ENCODE results near the gene CCNC. TPM values are rescaled to one million over a fixed set of nuclear protein-coding genes. Genes with fewer than 3 reads are reported as not detected.

CCNC gene
- polyA plus RNA-seq, 2 of the 4 experiments (the other 2 are of a cell fraction): 43.6 to 60.3 TPM

DNA sequence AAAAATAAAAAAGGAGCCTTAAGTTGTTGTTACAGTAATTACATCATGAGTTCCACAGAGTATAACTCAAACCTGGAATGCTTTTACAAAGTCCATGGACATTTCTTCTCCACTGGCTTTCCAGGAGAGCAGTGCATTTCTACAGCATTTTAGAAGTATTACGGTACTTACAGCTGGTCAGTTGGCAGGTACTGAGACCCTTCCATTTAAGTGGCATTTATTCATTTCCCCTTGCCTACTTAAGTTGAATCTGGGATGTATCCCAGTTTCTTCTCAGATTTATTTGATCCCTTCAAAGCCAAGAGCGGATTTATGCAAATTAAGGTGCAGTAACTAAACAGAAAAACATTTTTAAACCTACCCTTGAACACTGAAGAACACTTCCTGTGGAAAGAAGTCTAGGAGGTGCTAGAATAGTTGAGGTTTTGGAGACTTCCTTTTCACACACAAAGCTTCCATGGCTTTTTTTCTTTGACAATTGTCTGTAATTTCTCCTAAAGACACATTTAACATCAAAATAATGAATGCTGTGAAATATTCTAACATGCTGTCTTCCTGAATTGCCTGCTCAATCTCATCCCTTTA is 41.5 kb upstream of the CCNC start:
- H3K4me1 ChIP-seq: no peaks in the 10 kb centered on the region
- ATAC-seq (no peak), FAIRE-seq (no peak), DNase-seq (ENCODE audit: low read depth in 1 of 2, low spot score in 1 of 2) (no peak)
- H3K27ac ChIP-seq: no peak overlapping the region
- no peak overlapping the region for H3K4me3 ChIP-seq
- 92% methylated on average over 2 of the region's 2 CpGs for WGBS (ENCODE audit: missing lambda C conversion rate)
- CTCF ChIA-PET: interaction anchor here (1.1 to 1.4 kb wide), 3 partner anchors 9 to 142 kb away, joined by 3 to 4 read pairs (median 3); no protein-coding TSS in a partner anchor
- TF ChIP-seq ESRRA (IDR thresholded peaks at IDR 0.05; ENCODE audit: borderline replicate concordance, low read length) (no peak), CHD2 (IDR thresholded peaks at IDR 0.05; ENCODE audit: low read length, partially characterized antibody) (no peak), FOSL2 (IDR thresholded peaks at IDR 0.05) (no peak), FOSL2 (CRISPR knock-in tag; IDR thresholded peaks at IDR 0.05) (no peak), TP53 (CRISPR knock-in tag; IDR thresholded peaks at IDR 0.05) (no peak), NFE2L2 (conservative IDR thresholded peaks at IDR 0.05; ENCODE audit: low read length) (no peak), SMC3 (IDR thresholded peaks at IDR 0.05) (no peak), CBX2 (IDR thresholded peaks at IDR 0.05; ENCODE audit: borderline replicate concordance, low read depth) (no peak), EHF (CRISPR knock-in tag; IDR thresholded peaks at IDR 0.05) (no peak), MAZ (IDR thresholded peaks at IDR 0.05; ENCODE audit: borderline replicate concordance, low read depth, low read length) (no peak), EP300 (IDR thresholded peaks at IDR 0.05) (no peak), MYC (IDR thresholded peaks at IDR 0.05; ENCODE audit: borderline replicate concordance, low read length) (no peak), KDM1A (IDR thresholded peaks at IDR 0.05; ENCODE audit: low read depth) (no peak), KDM5A (IDR thresholded peaks at IDR 0.05) (no peak), FOSB (CRISPR knock-in tag; IDR thresholded peaks at IDR 0.05) (no peak), JUN (IDR thresholded peaks at IDR 0.05) (no peak), ZC3H11A (IDR thresholded peaks at IDR 0.05) (no peak), HOXB5 (CRISPR knock-in tag; IDR thresholded peaks at IDR 0.05) (no peak)
- TF ChIP-seq, protein P1, sequence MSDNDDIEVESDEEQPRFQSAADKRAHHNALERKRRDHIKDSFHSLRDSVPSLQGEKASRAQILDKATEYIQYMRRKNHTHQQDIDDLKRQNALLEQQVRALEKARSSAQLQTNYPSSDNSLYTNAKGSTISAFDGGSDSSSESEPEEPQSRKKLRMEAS (IDR thresholded peaks at IDR 0.05): no peak
- TF ChIP-seq, protein P2, sequence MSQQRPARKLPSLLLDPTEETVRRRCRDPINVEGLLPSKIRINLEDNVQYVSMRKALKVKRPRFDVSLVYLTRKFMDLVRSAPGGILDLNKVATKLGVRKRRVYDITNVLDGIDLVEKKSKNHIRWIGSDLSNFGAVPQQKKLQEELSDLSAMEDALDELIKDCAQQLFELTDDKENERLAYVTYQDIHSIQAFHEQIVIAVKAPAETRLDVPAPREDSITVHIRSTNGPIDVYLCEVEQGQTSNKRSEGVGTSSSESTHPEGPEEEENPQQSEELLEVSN (IDR thresholded peaks at IDR 0.05; ENCODE audit: borderline replicate concordance, low read depth): no peak
- TF ChIP-seq, protein P3, sequence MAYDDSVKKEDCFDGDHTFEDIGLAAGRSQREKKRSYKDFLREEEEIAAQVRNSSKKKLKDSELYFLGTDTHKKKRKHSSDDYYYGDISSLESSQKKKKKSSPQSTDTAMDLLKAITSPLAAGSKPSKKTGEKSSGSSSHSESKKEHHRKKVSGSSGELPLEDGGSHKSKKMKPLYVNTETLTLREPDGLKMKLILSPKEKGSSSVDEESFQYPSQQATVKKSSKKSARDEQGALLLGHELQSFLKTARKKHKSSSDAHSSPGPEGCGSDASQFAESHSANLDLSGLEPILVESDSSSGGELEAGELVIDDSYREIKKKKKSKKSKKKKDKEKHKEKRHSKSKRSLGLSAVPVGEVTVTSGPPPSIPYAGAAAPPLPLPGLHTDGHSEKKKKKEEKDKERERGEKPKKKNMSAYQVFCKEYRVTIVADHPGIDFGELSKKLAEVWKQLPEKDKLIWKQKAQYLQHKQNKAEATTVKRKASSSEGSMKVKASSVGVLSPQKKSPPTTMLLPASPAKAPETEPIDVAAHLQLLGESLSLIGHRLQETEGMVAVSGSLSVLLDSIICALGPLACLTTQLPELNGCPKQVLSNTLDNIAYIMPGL (CRISPR knock-in tag; IDR thresholded peaks at IDR 0.05; ENCODE audit: borderline replicate concordance): no peak
- H3K4me2 ChIP-seq: no peak overlapping the region
- no peaks in the 10 kb centered on the region for H3K9me3 ChIP-seq
- POLR2A ChIA-PET: interaction anchor here (0.6 kb wide), 1 partner anchor 42 kb away, joined by 3 read pairs; the partner anchor contains the start of gene CCNC

DNA sequence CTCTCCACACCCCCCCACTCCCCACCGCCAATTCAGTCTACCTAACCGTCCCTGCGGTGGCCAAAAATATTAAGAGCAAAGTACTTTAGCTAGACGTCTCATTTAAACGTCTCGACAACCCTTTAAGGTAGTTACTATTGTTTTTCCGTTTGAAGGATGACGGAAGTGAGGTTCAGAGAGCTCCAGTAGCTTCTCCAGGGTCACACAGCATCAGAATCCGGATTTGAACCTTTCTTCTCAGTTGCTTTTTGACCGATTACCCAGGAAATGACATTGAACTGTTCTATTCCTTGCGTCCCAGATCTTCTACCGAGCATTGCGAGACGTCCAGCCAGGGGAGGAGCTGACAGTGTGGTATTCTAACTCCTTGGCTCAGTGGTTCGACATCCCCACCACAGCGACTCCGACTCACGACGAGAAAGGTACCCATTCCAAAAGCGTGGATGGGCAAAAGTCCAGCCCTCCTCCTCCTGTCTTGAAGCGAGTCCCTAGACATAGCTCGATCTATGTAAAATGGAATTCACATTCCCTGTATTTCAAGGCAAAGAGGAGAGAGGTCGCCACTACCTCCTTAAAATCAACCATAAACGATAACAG is 40.5 kb upstream of the CCNC start:
- Histone ChIP-seq H3K4me2 (no peak overlapping the region), H3K27ac (no peak overlapping the region), H3K4me3 (no peak overlapping the region), H3K4me1 (no peaks in the 10 kb centered on the region), H3K9me3 (no peaks in the 10 kb centered on the region)
- 70% methylated on average over 24 of the region's 24 CpGs for WGBS (ENCODE audit: missing lambda C conversion rate)
- TF ChIP-seq, protein P3 (CRISPR knock-in tag; IDR thresholded peaks at IDR 0.05; ENCODE audit: borderline replicate concordance): no peak
- TF ChIP-seq SMC3 (IDR thresholded peaks at IDR 0.05) (no peak), FOSL2 (IDR thresholded peaks at IDR 0.05) (no peak), FOSL2 (CRISPR knock-in tag; IDR thresholded peaks at IDR 0.05) (no peak), EP300 (IDR thresholded peaks at IDR 0.05) (no peak), ESRRA (IDR thresholded peaks at IDR 0.05; ENCODE audit: borderline replicate concordance, low read length) (no peak)
- no peak for DNase-seq (ENCODE audit: low read depth in 1 of 2, low spot score in 1 of 2)
- POLR2A ChIA-PET: no interaction called here
- ATAC-seq: no peak
- CTCF ChIA-PET: interaction anchor here (1.1 to 2.1 kb wide), 2 partner anchors 21 to 138 kb away, joined by 4 to 7 read pairs; no protein-coding TSS in a partner anchor
- no peak for FAIRE-seq
